ENCODE data around the gene IL21R.
A peak's percentile ranks its signal among the peaks of the same experiment; 100 is the strongest.

The IL21R gene

DNA sequence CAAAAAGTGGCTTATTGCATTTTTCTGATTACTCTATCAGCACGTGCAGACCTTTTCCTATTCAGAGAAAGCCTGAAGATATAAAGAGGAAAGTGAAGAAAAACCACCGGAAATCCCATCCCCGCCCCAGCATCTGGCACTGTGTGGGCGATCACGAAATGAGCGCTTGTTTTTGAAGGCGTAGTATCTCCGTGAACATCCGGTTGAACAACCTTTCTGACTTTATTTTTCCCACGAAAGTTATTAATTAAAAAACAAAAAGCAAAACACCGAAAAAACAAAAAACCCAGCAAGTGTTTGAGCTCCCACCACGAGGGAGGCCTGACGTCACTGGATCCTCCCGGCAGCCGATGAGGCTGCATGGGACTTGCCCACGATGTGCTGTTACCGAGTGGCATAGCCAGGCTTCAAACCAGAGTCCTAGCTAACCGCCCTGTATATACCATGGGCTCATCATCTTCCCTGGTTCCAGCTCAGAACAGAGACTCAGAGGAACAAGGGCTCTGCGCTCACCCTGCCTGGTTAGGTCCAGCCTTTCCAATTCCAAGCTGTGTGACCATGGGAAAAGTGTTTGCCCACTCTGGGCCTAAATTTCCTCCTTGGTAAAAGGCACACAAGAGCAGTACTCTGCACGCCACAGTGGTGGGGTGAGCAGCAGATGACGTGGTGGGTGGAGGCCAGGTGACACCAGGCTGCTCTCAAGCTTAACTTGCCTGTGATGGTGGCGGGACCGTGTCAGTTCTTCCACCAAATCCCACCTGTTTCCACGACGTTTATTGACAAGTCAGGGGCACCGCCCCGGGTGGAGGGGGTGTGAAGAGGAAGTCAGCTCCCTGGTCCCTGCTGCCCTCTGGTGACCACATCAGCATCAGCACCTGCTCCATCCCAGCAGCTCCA, 34.3 kb upstream of the IL21R start (continued):
- no peak for TF ChIP-seq ZNF624 (tag by site-specific recombination; IDR thresholded peaks at IDR 0.05)
- TF ChIP-seq, protein P1, sequence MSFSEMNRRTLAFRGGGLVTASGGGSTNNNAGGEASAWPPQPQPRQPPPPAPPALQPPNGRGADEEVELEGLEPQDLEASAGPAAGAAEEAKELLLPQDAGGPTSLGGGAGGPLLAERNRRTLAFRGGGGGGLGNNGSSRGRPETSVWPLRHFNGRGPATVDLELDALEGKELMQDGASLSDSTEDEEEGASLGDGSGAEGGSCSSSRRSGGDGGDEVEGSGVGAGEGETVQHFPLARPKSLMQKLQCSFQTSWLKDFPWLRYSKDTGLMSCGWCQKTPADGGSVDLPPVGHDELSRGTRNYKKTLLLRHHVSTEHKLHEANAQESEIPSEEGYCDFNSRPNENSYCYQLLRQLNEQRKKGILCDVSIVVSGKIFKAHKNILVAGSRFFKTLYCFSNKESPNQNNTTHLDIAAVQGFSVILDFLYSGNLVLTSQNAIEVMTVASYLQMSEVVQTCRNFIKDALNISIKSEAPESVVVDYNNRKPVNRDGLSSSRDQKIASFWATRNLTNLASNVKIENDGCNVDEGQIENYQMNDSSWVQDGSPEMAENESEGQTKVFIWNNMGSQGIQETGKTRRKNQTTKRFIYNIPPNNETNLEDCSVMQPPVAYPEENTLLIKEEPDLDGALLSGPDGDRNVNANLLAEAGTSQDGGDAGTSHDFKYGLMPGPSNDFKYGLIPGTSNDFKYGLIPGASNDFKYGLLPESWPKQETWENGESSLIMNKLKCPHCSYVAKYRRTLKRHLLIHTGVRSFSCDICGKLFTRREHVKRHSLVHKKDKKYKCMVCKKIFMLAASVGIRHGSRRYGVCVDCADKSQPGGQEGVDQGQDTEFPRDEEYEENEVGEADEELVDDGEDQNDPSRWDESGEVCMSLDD (tag by site-specific recombination; IDR thresholded peaks at IDR 0.05), result no peak
- TF ChIP-seq, protein P2, sequence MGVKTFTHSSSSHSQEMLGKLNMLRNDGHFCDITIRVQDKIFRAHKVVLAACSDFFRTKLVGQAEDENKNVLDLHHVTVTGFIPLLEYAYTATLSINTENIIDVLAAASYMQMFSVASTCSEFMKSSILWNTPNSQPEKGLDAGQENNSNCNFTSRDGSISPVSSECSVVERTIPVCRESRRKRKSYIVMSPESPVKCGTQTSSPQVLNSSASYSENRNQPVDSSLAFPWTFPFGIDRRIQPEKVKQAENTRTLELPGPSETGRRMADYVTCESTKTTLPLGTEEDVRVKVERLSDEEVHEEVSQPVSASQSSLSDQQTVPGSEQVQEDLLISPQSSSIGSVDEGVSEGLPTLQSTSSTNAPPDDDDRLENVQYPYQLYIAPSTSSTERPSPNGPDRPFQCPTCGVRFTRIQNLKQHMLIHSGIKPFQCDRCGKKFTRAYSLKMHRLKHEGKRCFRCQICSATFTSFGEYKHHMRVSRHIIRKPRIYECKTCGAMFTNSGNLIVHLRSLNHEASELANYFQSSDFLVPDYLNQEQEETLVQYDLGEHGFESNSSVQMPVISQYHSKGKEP (tag by site-specific recombination; IDR thresholded peaks at IDR 0.05), result no peak
- TF ChIP-seq OVOL3 (tag by site-specific recombination; IDR thresholded peaks at IDR 0.05), result no peak
- TF ChIP-seq, protein P3, sequence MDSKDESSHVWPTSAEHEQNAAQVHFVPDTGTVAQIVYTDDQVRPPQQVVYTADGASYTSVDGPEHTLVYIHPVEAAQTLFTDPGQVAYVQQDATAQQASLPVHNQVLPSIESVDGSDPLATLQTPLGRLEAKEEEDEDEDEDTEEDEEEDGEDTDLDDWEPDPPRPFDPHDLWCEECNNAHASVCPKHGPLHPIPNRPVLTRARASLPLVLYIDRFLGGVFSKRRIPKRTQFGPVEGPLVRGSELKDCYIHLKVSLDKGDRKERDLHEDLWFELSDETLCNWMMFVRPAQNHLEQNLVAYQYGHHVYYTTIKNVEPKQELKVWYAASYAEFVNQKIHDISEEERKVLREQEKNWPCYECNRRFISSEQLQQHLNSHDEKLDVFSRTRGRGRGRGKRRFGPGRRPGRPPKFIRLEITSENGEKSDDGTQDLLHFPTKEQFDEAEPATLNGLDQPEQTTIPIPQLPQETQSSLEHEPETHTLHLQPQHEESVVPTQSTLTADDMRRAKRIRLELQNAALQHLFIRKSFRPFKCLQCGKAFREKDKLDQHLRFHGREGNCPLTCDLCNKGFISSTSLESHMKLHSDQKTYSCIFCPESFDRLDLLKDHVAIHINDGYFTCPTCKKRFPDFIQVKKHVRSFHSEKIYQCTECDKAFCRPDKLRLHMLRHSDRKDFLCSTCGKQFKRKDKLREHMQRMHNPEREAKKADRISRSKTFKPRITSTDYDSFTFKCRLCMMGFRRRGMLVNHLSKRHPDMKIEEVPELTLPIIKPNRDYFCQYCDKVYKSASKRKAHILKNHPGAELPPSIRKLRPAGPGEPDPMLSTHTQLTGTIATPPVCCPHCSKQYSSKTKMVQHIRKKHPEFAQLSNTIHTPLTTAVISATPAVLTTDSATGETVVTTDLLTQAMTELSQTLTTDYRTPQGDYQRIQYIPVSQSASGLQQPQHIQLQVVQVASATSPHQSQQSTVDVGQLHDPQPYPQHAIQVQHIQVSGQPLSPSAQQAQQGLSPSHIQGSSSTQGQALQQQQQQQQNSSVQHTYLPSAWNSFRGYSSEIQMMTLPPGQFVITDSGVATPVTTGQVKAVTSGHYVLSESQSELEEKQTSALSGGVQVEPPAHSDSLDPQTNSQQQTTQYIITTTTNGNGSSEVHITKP (tag by site-specific recombination; IDR thresholded peaks at IDR 0.05), result no peak
- TF ChIP-seq, protein P4, sequence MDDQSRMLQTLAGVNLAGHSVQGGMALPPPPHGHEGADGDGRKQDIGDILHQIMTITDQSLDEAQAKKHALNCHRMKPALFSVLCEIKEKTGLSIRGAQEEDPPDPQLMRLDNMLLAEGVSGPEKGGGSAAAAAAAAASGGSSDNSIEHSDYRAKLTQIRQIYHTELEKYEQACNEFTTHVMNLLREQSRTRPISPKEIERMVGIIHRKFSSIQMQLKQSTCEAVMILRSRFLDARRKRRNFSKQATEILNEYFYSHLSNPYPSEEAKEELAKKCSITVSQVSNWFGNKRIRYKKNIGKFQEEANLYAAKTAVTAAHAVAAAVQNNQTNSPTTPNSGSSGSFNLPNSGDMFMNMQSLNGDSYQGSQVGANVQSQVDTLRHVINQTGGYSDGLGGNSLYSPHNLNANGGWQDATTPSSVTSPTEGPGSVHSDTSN (CRISPR knock-in tag; IDR thresholded peaks at IDR 0.05), result no peak
- no peak for TF ChIP-seq ZNF175 (tag by site-specific recombination; IDR thresholded peaks at IDR 0.05)
- TF ChIP-seq, protein P5, sequence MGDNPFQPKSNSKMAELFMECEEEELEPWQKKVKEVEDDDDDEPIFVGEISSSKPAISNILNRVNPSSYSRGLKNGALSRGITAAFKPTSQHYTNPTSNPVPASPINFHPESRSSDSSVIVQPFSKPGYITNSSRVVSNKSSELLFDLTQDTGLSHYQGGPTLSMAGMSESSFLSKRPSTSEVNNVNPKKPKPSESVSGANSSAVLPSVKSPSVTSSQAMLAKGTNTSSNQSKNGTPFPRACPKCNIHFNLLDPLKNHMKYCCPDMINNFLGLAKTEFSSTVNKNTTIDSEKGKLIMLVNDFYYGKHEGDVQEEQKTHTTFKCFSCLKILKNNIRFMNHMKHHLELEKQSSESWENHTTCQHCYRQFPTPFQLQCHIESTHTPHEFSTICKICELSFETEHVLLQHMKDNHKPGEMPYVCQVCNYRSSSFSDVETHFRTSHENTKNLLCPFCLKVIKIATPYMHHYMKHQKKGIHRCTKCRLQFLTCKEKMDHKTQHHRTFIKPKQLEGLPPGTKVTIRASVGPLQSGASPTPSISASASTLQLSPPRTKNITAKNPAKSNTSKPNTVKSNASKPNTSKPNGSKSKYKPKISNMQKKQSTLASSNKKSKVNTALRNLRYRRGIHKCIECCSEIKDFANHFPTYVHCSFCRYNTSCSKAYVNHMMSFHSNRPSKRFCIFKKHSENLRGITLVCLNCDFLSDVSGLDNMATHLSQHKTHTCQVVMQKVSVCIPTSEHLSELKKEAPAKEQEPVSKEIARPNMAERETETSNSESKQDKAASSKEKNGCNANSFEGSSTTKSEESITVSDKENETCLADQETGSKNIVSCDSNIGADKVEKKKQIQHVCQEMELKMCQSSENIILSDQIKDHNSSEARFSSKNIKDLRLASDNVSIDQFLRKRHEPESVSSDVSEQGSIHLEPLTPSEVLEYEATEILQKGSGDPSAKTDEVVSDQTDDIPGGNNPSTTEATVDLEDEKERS (tag by site-specific recombination; IDR thresholded peaks at IDR 0.05), result no peak
- 0 out of 2 replicates have a peak, but pooled peaks have one; percentile 67 for TF ChIP-seq KLF1 (tag by site-specific recombination; IDR thresholded peaks at IDR 0.05)
- no peak for TF ChIP-seq ZNF335 (tag by site-specific recombination; conservative IDR thresholded peaks at IDR 0.05)
- TF ChIP-seq SETDB1 (IDR thresholded peaks at IDR 0.05; ENCODE audit: insufficient read length, low read length), result no peak
- TF ChIP-seq ZNF433 (tag by site-specific recombination; IDR thresholded peaks at IDR 0.05; ENCODE audit: low read depth), result no peak
- no peak for TF ChIP-seq WT1 (tag by site-specific recombination; IDR thresholded peaks at IDR 0.05)
- TF ChIP-seq SCRT1 (tag by site-specific recombination; IDR thresholded peaks at IDR 0.05; ENCODE audit: borderline replicate concordance), result peak; percentile 59; the same call in 1 of the 2 replicates
- TF ChIP-seq ZNF837 (tag by site-specific recombination; IDR thresholded peaks at IDR 0.05), result no peak
- no peak for TF ChIP-seq ZNF626 (tag by site-specific recombination; IDR thresholded peaks at IDR 0.05)
- no peak for TF ChIP-seq ZNF19 (tag by site-specific recombination; IDR thresholded peaks at IDR 0.05; ENCODE audit: low read depth)
- TF ChIP-seq ZBTB20 (tag by site-specific recombination; IDR thresholded peaks at IDR 0.05), result no peak
- TF ChIP-seq SCRT2 (tag by site-specific recombination; IDR thresholded peaks at IDR 0.05), result peak; percentile 59
- TF ChIP-seq ZXDB (tag by site-specific recombination; IDR thresholded peaks at IDR 0.05), result 0 out of 2 replicates have a peak, but pooled peaks have one; percentile 14
- no peak for TF ChIP-seq ZNF791 (tag by site-specific recombination; IDR thresholded peaks at IDR 0.05)

Measured in HEK293 (cell line).